Urinary bladder (tissue), 4 donors: ENCODE measurements around the gene ZNF584. TPM values are rescaled to one million over a fixed set of nuclear protein-coding genes. Genes with fewer than 3 reads are reported as not detected.
A peak's percentile ranks its signal among the peaks of the same experiment; 100 is the strongest.

Experiments
- DNase-seq: peaks from one replicate; pipeline ENCODE4 v3.0.0-alpha.2; 2015; ENCODE audit errors: extremely low spot score
- H3K27ac ChIP-seq: one replicate; pipeline ENCODE4 v1.5.1; 2013; ENCODE audit warnings: low read depth, mild to moderate bottlenecking, moderate library complexity
- H3K36me3 ChIP-seq: one replicate; pipeline ENCODE4 v1.6.1; 2013; ENCODE audit warnings: mild to moderate bottlenecking, moderate library complexity; ENCODE audit not compliant: insufficient read depth
- H3K4me1 ChIP-seq: one replicate; pipeline ENCODE4 v1.6.1; 2013; ENCODE audit warnings: mild to moderate bottlenecking, moderate library complexity; ENCODE audit not compliant: insufficient read depth
- H3K4me3 ChIP-seq: one replicate; pipeline ENCODE4 v1.5.1; 2013; ENCODE audit warnings: low read depth, low read length
- WGBS: extraction: QIAGEN DNeasy Blood & Tissue Kit; methylation state at CpG from one replicate; pipeline ENCODE4 v1.1.7; 2013; 5-methylcytosine and 5-hydroxymethylcytosine counted together
- polyA plus RNA-seq: library from polyadenylated mRNA; stranded (reverse); fragments of 200-250 nt; gene quantifications from one replicate; pipeline ENCODE4 v1.2.3, GENCODE V29; 2013
- small RNA-seq: library from RNA; depleted of rRNA; stranded (forward); fragments of <200 nt; gene quantifications from one replicate; pipeline ENCODE3, GENCODE V24; 2014
- total RNA-seq: library from RNA; depleted of rRNA; stranded (reverse); fragments of >200 nt; gene quantifications from one replicate; pipeline ENCODE4 v1.2.3, GENCODE V29; 2014
- donor health status: healthy with polysubstance abuse.
- donor health status: healthy.

The ZNF584 gene
- total and polyA plus RNA-seq, 2 donors: 13.6 to 18.5 TPM

- H3K36me3 ChIP-seq: no peaks in the 10 kb centered on the region
- peak overlapping the region; percentile 67 for H3K4me3 ChIP-seq
- WGBS: 6% methylated on average over 11 of the region's 11 CpGs
- H3K4me1 ChIP-seq: no peaks in the 10 kb centered on the region
- no peak overlapping the region for H3K27ac ChIP-seq
- DNase-seq: no peak
Observed at GRCh38 chr19:58450856-58451357, 42.5 kb downstream of the ZNF584 start.

- under 1% methylated on average over 79 of the region's 79 CpGs for WGBS
- H3K27ac ChIP-seq: no peak within 1 kb of the TSS
- H3K36me3 ChIP-seq: no peaks in the 10 kb centered on the region
- no peaks in the 10 kb centered on the region for H3K4me1 ChIP-seq
- peak within 1 kb of the TSS; percentile 67 for H3K4me3 ChIP-seq
- peak; percentile 92 for DNase-seq
Observed at GRCh38 chr19:58451358-58452101, 43.1 kb downstream of the ZNF584 start, which contains the start of gene ZNF324B. TSS of gene ZNF324B (plus strand) at chr19:58451622. CDS start at chr19:58453702, 2,080 bp downstream.

- no peaks in the 10 kb centered on the region for H3K4me1 ChIP-seq
- WGBS: 93% methylated on average over 6 of the region's 6 CpGs
- no peak for DNase-seq
- no peak overlapping the region for H3K27ac ChIP-seq
- no peak overlapping the region for H3K4me3 ChIP-seq
- no peaks in the 10 kb centered on the region for H3K36me3 ChIP-seq
Observed at GRCh38 chr19:58453743-58454142, 45.3 kb downstream of the ZNF584 start.

GRCh38 chr19:58455306-58455705 is 46.9 kb downstream of the ZNF584 start:
- 97% methylated on average over 20 of the region's 21 CpGs for WGBS
- Histone ChIP-seq H3K36me3 (no peaks in the 10 kb centered on the region), H3K4me1 (no peaks in the 10 kb centered on the region), H3K4me3 (no peak overlapping the region), H3K27ac (no peak overlapping the region)
- no peak for DNase-seq

- no peak overlapping the region for H3K4me3 ChIP-seq
- H3K36me3 ChIP-seq: no peaks in the 10 kb centered on the region
- no peak overlapping the region for H3K27ac ChIP-seq
- no peak for DNase-seq
- 98% methylated on average over 35 of the region's 35 CpGs for WGBS
- H3K4me1 ChIP-seq: no peaks in the 10 kb centered on the region
Observed at GRCh38 chr19:58456111-58456510, 47.7 kb downstream of the ZNF584 start.

GRCh38 chr19:58460039-58460438 is 51.6 kb downstream of the ZNF584 start:
- Histone ChIP-seq H3K4me3 (no peak overlapping the region), H3K36me3 (no peaks in the 10 kb centered on the region), H3K27ac (no peak overlapping the region), H3K4me1 (no peaks in the 10 kb centered on the region)
- no peak for DNase-seq
- WGBS: 86% methylated on average over 2 of the region's 2 CpGs

GRCh38 chr19:58466089-58466759 is 57.8 kb downstream of the ZNF584 start:
- WGBS: 34% methylated on average over 20 of the region's 20 CpGs

GRCh38 chr19:58466760-58467589 is 58.5 kb downstream of the ZNF584 start, which contains the start of gene ZNF324:
TSS of gene ZNF324 (plus strand) at chr19:58467080. CDS start at chr19:58469186, 2,106 bp downstream.
- Histone ChIP-seq H3K4me3 (peak within 1 kb of the TSS; percentile 89), H3K4me1 (peaks cover 2% of the 10 kb centered on the region), H3K36me3 (peaks cover 2% of the 10 kb centered on the region), H3K27ac (peak within 1 kb of the TSS; percentile 59)
- DNase-seq: peak; percentile 91
- under 1% methylated on average over 92 of the region's 92 CpGs for WGBS

More at GRCh38 chr19:58466089-58466759, 57.8 kb downstream of the ZNF584 start:
- Histone ChIP-seq H3K4me1 (peaks cover 2% of the 10 kb centered on the region), H3K4me3 (peak overlapping the region; percentile 89), H3K27ac (no peak overlapping the region), H3K36me3 (peaks cover 2% of the 10 kb centered on the region)
- no peak for DNase-seq

Small RNAs within 50 kb of the gene (small RNA-seq; reads per million reads assigned to genes)
- gene MIR4754: not detected
- not detected for gene RNA5SP473

Other genes with a start within 250 kb of the ZNF584 start
- gene ZNF274, start 225.6 kb upstream of the ZNF584 start, total RNA-seq: 18.9 TPM
- 32.1 TPM for gene ZNF274, start 225.6 kb upstream of the ZNF584 start, polyA plus RNA-seq
- gene ZNF544, start 179.7 kb upstream of the ZNF584 start, total RNA-seq: 51.4 TPM
- gene ZNF544, start 179.7 kb upstream of the ZNF584 start, polyA plus RNA-seq: 23.6 TPM
- gene ZNF8, start 129.7 kb upstream of the ZNF584 start, total RNA-seq: 7.8 TPM
- 1.8 TPM for gene ZNF8, start 129.7 kb upstream of the ZNF584 start, polyA plus RNA-seq
- gene ERVK3-1, start 103.3 kb upstream of the ZNF584 start, total RNA-seq: 30.1 TPM
- gene ERVK3-1, start 103.3 kb upstream of the ZNF584 start, polyA plus RNA-seq: 33.9 TPM
- 2.9 TPM for gene ZSCAN22, start 81.7 kb upstream of the ZNF584 start, total RNA-seq
- 1.6 TPM for gene ZSCAN22, start 81.7 kb upstream of the ZNF584 start, polyA plus RNA-seq
- 0.69 TPM for gene A1BG, start 55.2 kb upstream of the ZNF584 start, total RNA-seq
- 19.3 TPM for gene A1BG, start 55.2 kb upstream of the ZNF584 start, polyA plus RNA-seq
- gene ZNF497, start 45.9 kb upstream of the ZNF584 start, total RNA-seq: 2.1 TPM
- gene ZNF497, start 45.9 kb upstream of the ZNF584 start, polyA plus RNA-seq: 0.73 TPM
- 1.5 TPM for gene ZNF837, start 27.6 kb upstream of the ZNF584 start, total RNA-seq
- gene ZNF837, start 27.6 kb upstream of the ZNF584 start, polyA plus RNA-seq: 1.6 TPM
- 1,214 TPM for gene RPS5, start 21.4 kb upstream of the ZNF584 start, total RNA-seq
- gene RPS5, start 21.4 kb upstream of the ZNF584 start, polyA plus RNA-seq: 1,879 TPM
- not detected for gene RNF225, start 13.0 kb upstream of the ZNF584 start, total RNA-seq
- 0.11 TPM for gene RNF225, start 13.0 kb upstream of the ZNF584 start, polyA plus RNA-seq
- 11.9 TPM for gene ZNF132, start 31.5 kb downstream of the ZNF584 start, total RNA-seq
- gene ZNF132, start 31.5 kb downstream of the ZNF584 start, polyA plus RNA-seq: 2.3 TPM
- gene ZNF324B, start 43.0 kb downstream of the ZNF584 start, total RNA-seq: 6.6 TPM
- 5.4 TPM for gene ZNF324B, start 43.0 kb downstream of the ZNF584 start, polyA plus RNA-seq
- 9.5 TPM for gene ZNF324, start 58.4 kb downstream of the ZNF584 start, total RNA-seq
- 8.6 TPM for gene ZNF324, start 58.4 kb downstream of the ZNF584 start, polyA plus RNA-seq
- gene ZNF446, start 67.7 kb downstream of the ZNF584 start, total RNA-seq: 6.0 TPM
- gene ZNF446, start 67.7 kb downstream of the ZNF584 start, polyA plus RNA-seq: 16.2 TPM
- 3.5 TPM for gene SLC27A5, start 103.3 kb downstream of the ZNF584 start, total RNA-seq
- 16.8 TPM for gene SLC27A5, start 103.3 kb downstream of the ZNF584 start, polyA plus RNA-seq
- 3.3 TPM for gene ZBTB45, start 111.2 kb downstream of the ZNF584 start, total RNA-seq
- 18.4 TPM for gene ZBTB45, start 111.2 kb downstream of the ZNF584 start, polyA plus RNA-seq
- 177 TPM for gene TRIM28, start 135.4 kb downstream of the ZNF584 start, total RNA-seq
- gene TRIM28, start 135.4 kb downstream of the ZNF584 start, polyA plus RNA-seq: 282 TPM
- 38.4 TPM for gene CHMP2A, start 146.5 kb downstream of the ZNF584 start, total RNA-seq
- 212 TPM for gene CHMP2A, start 146.5 kb downstream of the ZNF584 start, polyA plus RNA-seq
- 31.0 TPM for gene UBE2M, start 150.0 kb downstream of the ZNF584 start, total RNA-seq
- gene UBE2M, start 150.0 kb downstream of the ZNF584 start, polyA plus RNA-seq: 69.3 TPM
- gene MZF1, start 164.7 kb downstream of the ZNF584 start, total RNA-seq: 12.4 TPM
- 22.1 TPM for gene MZF1, start 164.7 kb downstream of the ZNF584 start, polyA plus RNA-seq